Hepatocyte (in vitro differentiated cells): ENCODE measurements around the gene GPR65.

Source experiments
- EZH2 ChIP-seq: fragments of 200-600 bp; sonication (generic); IDR thresholded peaks from 2 replicates; pipeline ENCODE4 v1.6.1; 2016; ENCODE audit warnings: antibody characterized with exemption, mild to moderate bottlenecking, borderline replicate concordance
- EZH2phosphoT487 ChIP-seq: fragments of 200-600 bp; sonication (generic); IDR thresholded peaks from one replicate; pipeline ENCODE4 v1.6.1; 2018; ENCODE audit warnings: antibody characterized with exemption, mild to moderate bottlenecking, low read depth, moderate library complexity; ENCODE audit not compliant: unreplicated experiment, severe bottlenecking
- TF ChIP-seq, protein P1 (sequence below): fragments of 200-600 bp; sonication (generic); IDR thresholded peaks from 2 replicates; pipeline ENCODE4 v1.5.1; 2016; ENCODE audit warnings: antibody characterized with exemption, mild to moderate bottlenecking; ENCODE audit not compliant: poor library complexity

DNA sequence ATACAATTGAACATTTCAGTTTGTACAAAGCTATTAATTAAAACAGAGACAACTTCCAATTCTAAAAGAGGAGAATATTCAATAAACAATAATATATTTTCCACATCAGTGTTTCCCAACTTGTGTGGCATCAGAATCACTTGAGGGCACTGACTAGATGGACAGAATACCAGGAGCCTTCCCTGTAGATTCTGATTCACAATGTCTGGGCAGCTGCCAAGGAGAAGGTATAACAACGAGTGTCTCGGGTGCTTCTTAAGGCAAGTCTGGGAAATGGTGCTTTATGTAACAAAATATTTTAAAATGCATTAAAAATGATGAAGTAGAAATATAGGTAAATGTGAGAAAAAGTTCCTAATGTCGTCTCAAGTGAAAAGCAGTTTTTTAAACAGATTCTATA is 38.1 kb upstream of the GPR65 start:
- TF ChIP-seq, protein P1, sequence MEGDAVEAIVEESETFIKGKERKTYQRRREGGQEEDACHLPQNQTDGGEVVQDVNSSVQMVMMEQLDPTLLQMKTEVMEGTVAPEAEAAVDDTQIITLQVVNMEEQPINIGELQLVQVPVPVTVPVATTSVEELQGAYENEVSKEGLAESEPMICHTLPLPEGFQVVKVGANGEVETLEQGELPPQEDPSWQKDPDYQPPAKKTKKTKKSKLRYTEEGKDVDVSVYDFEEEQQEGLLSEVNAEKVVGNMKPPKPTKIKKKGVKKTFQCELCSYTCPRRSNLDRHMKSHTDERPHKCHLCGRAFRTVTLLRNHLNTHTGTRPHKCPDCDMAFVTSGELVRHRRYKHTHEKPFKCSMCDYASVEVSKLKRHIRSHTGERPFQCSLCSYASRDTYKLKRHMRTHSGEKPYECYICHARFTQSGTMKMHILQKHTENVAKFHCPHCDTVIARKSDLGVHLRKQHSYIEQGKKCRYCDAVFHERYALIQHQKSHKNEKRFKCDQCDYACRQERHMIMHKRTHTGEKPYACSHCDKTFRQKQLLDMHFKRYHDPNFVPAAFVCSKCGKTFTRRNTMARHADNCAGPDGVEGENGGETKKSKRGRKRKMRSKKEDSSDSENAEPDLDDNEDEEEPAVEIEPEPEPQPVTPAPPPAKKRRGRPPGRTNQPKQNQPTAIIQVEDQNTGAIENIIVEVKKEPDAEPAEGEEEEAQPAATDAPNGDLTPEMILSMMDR, result no peak
- TF ChIP-seq EZH2phosphoT487, result no peak
- no peak for TF ChIP-seq EZH2
